Neuron (in vitro differentiated cells): ENCODE measurements around the gene ASPHD1.
A peak's percentile ranks its signal among the peaks of the same experiment; 100 is the strongest.

Experiments used
- H2AFZ ChIP-seq: one replicate; pipeline ENCODE4 v1.6.1; 2013; ENCODE audit warnings: low read depth, mild to moderate bottlenecking, inconsistent platforms, low read length, moderate library complexity
- H3K27me3 ChIP-seq: one replicate; pipeline ENCODE4 v1.6.1; 2013; ENCODE audit warnings: low read length; ENCODE audit not compliant: insufficient read depth
- H3K36me3 ChIP-seq: one replicate; pipeline ENCODE4 v1.6.1; 2013; ENCODE audit warnings: low read length; ENCODE audit not compliant: insufficient read depth
- H3K4me1 ChIP-seq: one replicate; pipeline ENCODE4 v1.6.1; 2013; ENCODE audit warnings: low read length; ENCODE audit not compliant: insufficient read depth
- H3K4me3 ChIP-seq: 2 replicates; pipeline ENCODE4 v1.5.1; 2013; ENCODE audit warnings: mild to moderate bottlenecking, low read length, moderate library complexity
- H3K9me3 ChIP-seq: one replicate; pipeline ENCODE4 v1.6.1; 2013; ENCODE audit warnings: low read length

ASPHD1 gene

GRCh38 chr16:29891525-29892457 lies 8.5 kb upstream of the ASPHD1 start:
- H2AFZ ChIP-seq: no peak overlapping the region
- no peak overlapping the region for H3K4me3 ChIP-seq
- no peaks in the 10 kb centered on the region for H3K9me3 ChIP-seq
- H3K27me3 ChIP-seq: no peaks in the 10 kb centered on the region
- H3K36me3 ChIP-seq: peaks cover 4% of the 10 kb centered on the region
- peaks cover 12% of the 10 kb centered on the region for H3K4me1 ChIP-seq

GRCh38 chr16:29892458-29892813 lies 7.9 kb upstream of the ASPHD1 start:
- Histone ChIP-seq H3K4me1 (peaks cover 15% of the 10 kb centered on the region), H3K9me3 (no peaks in the 10 kb centered on the region)

GRCh38 chr16:29893553-29893952 lies 6.7 kb upstream of the ASPHD1 start:
- H3K4me3 ChIP-seq: no peak overlapping the region
- H3K27me3 ChIP-seq: no peaks in the 10 kb centered on the region
- no peaks in the 10 kb centered on the region for H3K9me3 ChIP-seq
- peaks cover 26% of the 10 kb centered on the region for H3K4me1 ChIP-seq
- peaks cover 4% of the 10 kb centered on the region for H3K36me3 ChIP-seq
- H2AFZ ChIP-seq: no peak overlapping the region

More at GRCh38 chr16:29892458-29892813, 7.9 kb upstream of the ASPHD1 start:
- H2AFZ ChIP-seq: no peak overlapping the region
- no peaks in the 10 kb centered on the region for H3K27me3 ChIP-seq
- peaks cover 4% of the 10 kb centered on the region for H3K36me3 ChIP-seq
- no peak overlapping the region for H3K4me3 ChIP-seq

GRCh38 chr16:29894352-29894751 lies 5.9 kb upstream of the ASPHD1 start:
- Histone ChIP-seq H3K4me3 (no peak overlapping the region), H3K36me3 (no peaks in the 10 kb centered on the region), H3K27me3 (no peaks in the 10 kb centered on the region), H3K9me3 (no peaks in the 10 kb centered on the region), H3K4me1 (peaks cover 29% of the 10 kb centered on the region), H2AFZ (no peak overlapping the region)

- no peaks in the 10 kb centered on the region for H3K36me3 ChIP-seq
- H3K27me3 ChIP-seq: peaks cover 2% of the 10 kb centered on the region
- peaks cover 34% of the 10 kb centered on the region for H3K4me1 ChIP-seq
- no peak overlapping the region for H3K4me3 ChIP-seq
- no peaks in the 10 kb centered on the region for H3K9me3 ChIP-seq
- H2AFZ ChIP-seq: no peak overlapping the region
Observed at GRCh38 chr16:29896841-29897240, 3.4 kb upstream of the ASPHD1 start.

DNA sequence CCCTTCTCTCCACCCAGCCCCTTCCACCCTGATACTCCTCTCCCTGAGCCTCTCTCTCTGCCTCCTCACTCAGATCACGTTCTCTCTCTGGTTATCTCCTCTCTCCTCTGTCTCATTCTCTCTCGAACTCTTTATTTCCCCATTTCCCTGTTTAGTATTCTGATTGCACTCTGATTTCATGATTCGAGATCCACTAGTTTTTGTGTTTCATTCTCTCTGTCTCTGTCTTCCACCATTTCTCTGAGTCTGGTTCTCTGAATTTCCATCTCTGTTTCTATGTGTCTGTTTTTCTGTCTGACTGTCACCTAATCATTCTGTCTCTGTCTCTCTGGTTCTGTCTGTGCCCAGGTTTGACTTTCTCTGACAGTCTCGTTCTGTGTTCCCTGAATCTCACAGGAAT lies 3.0 kb upstream of the ASPHD1 start:
- Histone ChIP-seq H3K9me3 (no peaks in the 10 kb centered on the region), H3K4me3 (no peak overlapping the region), H3K4me1 (peaks cover 29% of the 10 kb centered on the region), H2AFZ (no peak overlapping the region), H3K36me3 (no peaks in the 10 kb centered on the region), H3K27me3 (peaks cover 2% of the 10 kb centered on the region)

- Histone ChIP-seq H3K27me3 (peaks cover 2% of the 10 kb centered on the region), H2AFZ (peak overlapping the region; percentile 57), H3K4me1 (peaks cover 28% of the 10 kb centered on the region), H3K4me3 (peak overlapping the region; percentile 66), H3K9me3 (no peaks in the 10 kb centered on the region), H3K36me3 (no peaks in the 10 kb centered on the region)
Observed at GRCh38 chr16:29898135-29898803, 2.0 kb upstream of the ASPHD1 start.

- peaks cover 28% of the 10 kb centered on the region for H3K4me1 ChIP-seq
- H3K9me3 ChIP-seq: no peaks in the 10 kb centered on the region
- peak overlapping the region; percentile 66 for H3K4me3 ChIP-seq
- peak overlapping the region; percentile 57 for H2AFZ ChIP-seq
- no peaks in the 10 kb centered on the region for H3K36me3 ChIP-seq
- peaks cover 2% of the 10 kb centered on the region for H3K27me3 ChIP-seq
Observed at GRCh38 chr16:29898804-29899515, 1.3 kb upstream of the ASPHD1 start.

GRCh38 chr16:29899516-29900101 lies 679 bp upstream of the ASPHD1 start, which contains the start of gene SEZ6L2:
TSS of gene SEZ6L2 (minus strand) at chr16:29899550. CDS start at chr16:29899019, 531 bp downstream.
- no peaks in the 10 kb centered on the region for H3K36me3 ChIP-seq
- no peaks in the 10 kb centered on the region for H3K9me3 ChIP-seq
- peak within 1 kb of the TSS; percentile 66 for H3K4me3 ChIP-seq
- peaks cover 28% of the 10 kb centered on the region for H3K4me1 ChIP-seq
- peaks cover 2% of the 10 kb centered on the region for H3K27me3 ChIP-seq
- peak within 1 kb of the TSS; percentile 57 for H2AFZ ChIP-seq

- Histone ChIP-seq H3K4me3 (peak overlapping the region; percentile 66), H3K36me3 (no peaks in the 10 kb centered on the region), H3K4me1 (peaks cover 28% of the 10 kb centered on the region), H2AFZ (no peak overlapping the region), H3K9me3 (no peaks in the 10 kb centered on the region), H3K27me3 (peaks cover 2% of the 10 kb centered on the region)
Observed at GRCh38 chr16:29900888-29901606, 759 bp downstream of the ASPHD1 start.

GRCh38 chr16:29901607-29901945 lies 1.3 kb downstream of the ASPHD1 start:
- Histone ChIP-seq H3K36me3 (peaks cover 2% of the 10 kb centered on the region), H3K9me3 (no peaks in the 10 kb centered on the region), H3K27me3 (peaks cover 2% of the 10 kb centered on the region), H3K4me1 (peaks cover 26% of the 10 kb centered on the region), H2AFZ (no peak overlapping the region), H3K4me3 (no peak overlapping the region)

GRCh38 chr16:29903590-29903989 lies 3.3 kb downstream of the ASPHD1 start:
- peaks cover 3% of the 10 kb centered on the region for H3K36me3 ChIP-seq

More at GRCh38 chr16:29903590-29903989, 3.3 kb downstream of the ASPHD1 start:
- no peaks in the 10 kb centered on the region for H3K9me3 ChIP-seq
- H3K4me1 ChIP-seq: peaks cover 11% of the 10 kb centered on the region
- H2AFZ ChIP-seq: no peak overlapping the region
- peaks cover 2% of the 10 kb centered on the region for H3K27me3 ChIP-seq
- no peak overlapping the region for H3K4me3 ChIP-seq
